Mesenchymal stem cell (in vitro differentiated cells and primary cell): ENCODE data around the gene PLCB3.
A peak's percentile ranks its signal among the peaks of the same experiment; 100 is the strongest.

ENCODE experiments used
- DNase-seq: peaks from one replicate; pipeline ENCODE4 v3.0.0-alpha.2; 2013
- H2AFZ ChIP-seq: one replicate; pipeline ENCODE4 v1.6.1; 2013; ENCODE audit warnings: low read depth, mild to moderate bottlenecking, control low read depth, inconsistent platforms, low read length, moderate library complexity
- H2AK5ac ChIP-seq: 2 replicates; pipeline ENCODE4 v1.6.1; 2013; ENCODE audit warnings: low read length, moderate library complexity, mild to moderate bottlenecking, inconsistent platforms; ENCODE audit not compliant: severe bottlenecking
- H2BK120ac ChIP-seq: one replicate; pipeline ENCODE4 v1.6.1; 2013; ENCODE audit warnings: low read depth, mild to moderate bottlenecking, inconsistent platforms, low read length, moderate library complexity
- H2BK12ac ChIP-seq, 2 experiments: one replicate each; pipeline ENCODE4 v1.6.1; 2013; ENCODE audit warnings: inconsistent platforms in 2 of 2, low read length in 2 of 2, mild to moderate bottlenecking in 2 of 2, moderate library complexity in 2 of 2, control low read depth in 1 of 2
- H2BK15ac ChIP-seq: one replicate; pipeline ENCODE4 v1.6.1; 2013; ENCODE audit warnings: mild to moderate bottlenecking, low read depth, inconsistent platforms; ENCODE audit not compliant: poor library complexity, severe bottlenecking
- H2BK5ac ChIP-seq: 2 replicates; pipeline ENCODE4 v1.6.1; 2013; ENCODE audit warnings: low read depth, mild to moderate bottlenecking, low read length, control low read depth, inconsistent platforms; ENCODE audit not compliant: poor library complexity, severe bottlenecking
- H3K14ac ChIP-seq, 2 experiments: one replicate each; pipeline ENCODE4 v1.6.1; 2013; ENCODE audit warnings: inconsistent platforms in 2 of 2, low read length in 2 of 2, control low read depth in 1 of 2, mild to moderate bottlenecking in 1 of 2, moderate library complexity in 1 of 2
- H3K18ac ChIP-seq, 2 experiments: one replicate each; pipeline ENCODE4 v1.6.1; 2013; ENCODE audit warnings: inconsistent platforms in 2 of 2, low read length in 2 of 2, control low read depth in 1 of 2, low read depth in 1 of 2, mild to moderate bottlenecking in 1 of 2
- H3K23ac ChIP-seq, 2 experiments: one replicate each; pipeline ENCODE4 v1.6.1; 2013; ENCODE audit warnings: inconsistent platforms in 2 of 2, low read length in 2 of 2, mild to moderate bottlenecking in 2 of 2, moderate library complexity in 2 of 2, control low read depth in 1 of 2
- H3K27ac ChIP-seq: 2 replicates; pipeline ENCODE4 v1.5.1; 2013; ENCODE audit warnings: mild to moderate bottlenecking, moderate library complexity, low read length, control low read depth, inconsistent platforms; ENCODE audit not compliant: poor library complexity, severe bottlenecking
- H3K27me3 ChIP-seq, 2 experiments: 2 replicates each; pipeline versions ENCODE4 v1.6.1 to v1.7.0; 2013; ENCODE audit warnings: low read length in 2 of 2, mild to moderate bottlenecking in 2 of 2, moderate library complexity in 2 of 2, control low read depth in 1 of 2, inconsistent platforms in 1 of 2; ENCODE audit not compliant: control insufficient read depth in 1 of 2, insufficient read depth in 1 of 2
- H3K36me3 ChIP-seq, 2 experiments: 2 replicates each; pipeline versions ENCODE4 v1.6.1 to v1.7.0; 2013; ENCODE audit warnings: low read length in 2 of 2, control low read depth in 1 of 2, inconsistent platforms in 1 of 2, low read depth in 1 of 2, mild to moderate bottlenecking in 1 of 2; ENCODE audit not compliant: insufficient read depth in 2 of 2, control insufficient read depth in 1 of 2
- H3K4ac ChIP-seq, 2 experiments: one replicate each; pipeline ENCODE4 v1.6.1; 2013; ENCODE audit warnings: inconsistent platforms in 2 of 2, low read length in 2 of 2, mild to moderate bottlenecking in 2 of 2, moderate library complexity in 2 of 2, control low read depth in 1 of 2, low read depth in 1 of 2
- H3K4me1 ChIP-seq: 2 replicates; pipeline ENCODE4 v1.6.1; 2013; ENCODE audit warnings: low read depth, low read length, control low read depth; ENCODE audit not compliant: control insufficient read depth, insufficient read depth
- H3K4me2 ChIP-seq: 2 replicates; pipeline ENCODE4 v1.6.1; 2013; ENCODE audit warnings: low read length, mild to moderate bottlenecking, inconsistent platforms; ENCODE audit not compliant: poor library complexity, severe bottlenecking
- H3K4me3 ChIP-seq, 2 experiments: 2 replicates each; pipeline versions ENCODE4 v1.5.1 to v1.7.0; 2013; ENCODE audit warnings: low read length in 2 of 2, mild to moderate bottlenecking in 2 of 2, control low read depth in 1 of 2, low read depth in 1 of 2; ENCODE audit not compliant: insufficient read depth in 1 of 2
- H3K79me1 ChIP-seq: replicated peaks from 2 replicates; pipeline ENCODE4 v1.6.1; 2013; ENCODE audit warnings: mild to moderate bottlenecking, control low read depth, low read length, inconsistent platforms; ENCODE audit not compliant: poor library complexity, severe bottlenecking
- H3K9ac ChIP-seq: 2 replicates; pipeline ENCODE4 v1.7.0; 2013; ENCODE audit warnings: mild to moderate bottlenecking, low read length, moderate library complexity
- H3K9me3 ChIP-seq: 2 replicates; pipeline ENCODE4 v1.7.0; 2013; ENCODE audit warnings: mild to moderate bottlenecking, low read length; ENCODE audit not compliant: control insufficient read depth
- H4K8ac ChIP-seq: one replicate; pipeline ENCODE4 v1.6.1; 2013; ENCODE audit warnings: inconsistent platforms, mild to moderate bottlenecking, low read length, moderate library complexity
- H4K91ac ChIP-seq: one replicate; pipeline ENCODE4 v1.6.1; 2013; ENCODE audit warnings: mild to moderate bottlenecking, low read length, inconsistent platforms
- WGBS: methylation state at CpG from one replicate; pipeline ENCODE4 v1.1.7; 2013; ENCODE audit warnings: mixed read lengths; 5-methylcytosine and 5-hydroxymethylcytosine counted together

The PLCB3 gene

DNA sequence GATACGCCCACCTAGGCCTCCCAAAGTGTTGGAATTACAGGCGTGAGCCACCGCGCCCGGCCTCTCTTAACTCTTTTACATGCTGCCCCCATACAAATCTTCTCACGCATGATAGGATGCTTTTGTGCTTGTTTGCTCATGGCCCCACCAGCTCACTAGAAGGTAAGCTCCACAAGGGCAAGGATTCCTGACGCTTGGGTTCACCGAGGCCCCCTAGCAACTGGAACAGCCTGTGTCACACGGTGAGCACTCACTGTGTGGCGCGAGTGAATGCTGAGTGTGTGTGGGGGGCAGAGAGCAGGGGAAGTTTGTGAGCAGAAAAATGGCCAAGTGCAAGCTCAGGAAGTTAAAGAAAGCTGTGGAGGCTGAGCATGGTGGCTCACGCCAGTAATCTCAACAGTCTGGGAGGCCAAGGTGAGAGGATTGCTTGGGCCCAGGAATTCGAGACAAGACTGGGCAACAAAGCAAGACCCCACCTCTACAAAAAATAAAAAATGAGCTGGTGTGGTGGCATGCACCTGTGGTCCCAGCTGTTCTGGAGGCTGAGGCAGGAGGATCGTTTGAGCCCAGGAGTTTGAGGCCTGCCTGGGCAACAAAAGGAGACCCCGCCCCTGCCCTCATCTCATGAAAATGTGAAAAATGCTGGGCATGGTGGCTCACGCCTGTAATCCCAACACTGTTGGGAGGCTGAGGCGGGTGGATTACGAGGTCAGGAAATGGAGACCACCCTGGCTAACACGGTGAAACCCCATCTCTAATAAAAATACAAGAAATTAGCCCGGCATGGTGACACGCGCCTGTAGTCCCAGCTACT, 30.8 kb downstream of the PLCB3 start:
- Histone ChIP-seq H3K4me1 (peaks cover 22% of the 10 kb centered on the region), H3K4ac (no peak overlapping the region), H2AFZ (no peak overlapping the region), H2BK12ac (no peak overlapping the region), H3K36me3 (peaks cover 32 to 37% of the 10 kb centered on the region in 2 experiments), H4K91ac (peak overlapping the region; percentile 8), H2AK5ac (no peak overlapping the region), H3K4me2 (no peak overlapping the region), H3K23ac (no peak overlapping the region), H3K14ac (no peak overlapping the region), H3K27ac (no peak overlapping the region), H4K8ac (peak overlapping the region; percentile 9), H3K27me3 (no peaks in the 10 kb centered on the region), H2BK120ac (no peak overlapping the region), H3K9me3 (no peaks in the 10 kb centered on the region), H2BK15ac (no peak overlapping the region), H3K18ac (no peak overlapping the region), H2BK5ac (no peak overlapping the region), H3K4me3 (no peak overlapping the region), H3K9ac (no peak overlapping the region), H3K79me1 (peaks cover 42% of the 10 kb centered on the region)
- DNase-seq, result no peak
- WGBS, result 96% methylated on average over 21 of the region's 22 CpGs

DNA sequence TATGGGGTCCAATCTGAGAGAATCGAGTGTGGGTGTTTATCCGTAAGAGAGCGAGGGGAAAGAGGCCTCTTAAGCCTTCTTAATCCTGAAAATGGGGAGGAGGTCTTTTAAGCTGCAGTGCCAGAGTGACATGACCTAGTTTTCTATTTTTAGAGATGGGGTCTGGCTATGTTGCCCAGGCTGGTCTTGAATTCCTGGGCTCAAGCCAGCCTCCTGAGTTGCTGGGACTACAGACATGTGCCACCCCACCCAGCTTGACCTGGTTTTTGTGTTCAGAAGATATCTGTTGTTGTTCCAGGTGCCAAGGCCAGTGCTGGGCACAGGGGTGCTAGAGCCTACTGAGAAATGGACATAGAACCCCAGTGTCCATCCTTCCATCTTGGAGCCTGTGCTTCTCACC, 31.8 kb downstream of the PLCB3 start:
- no peak overlapping the region for H3K14ac ChIP-seq
- no peak for DNase-seq
- no peaks in the 10 kb centered on the region for H3K27me3 ChIP-seq
- no peak overlapping the region for H2BK120ac ChIP-seq
- H2BK15ac ChIP-seq, result no peak overlapping the region
- peak overlapping the region; percentile 97 for H3K9ac ChIP-seq
- H3K79me1 ChIP-seq, result peaks cover 50% of the 10 kb centered on the region
- no peak overlapping the region for H3K4me2 ChIP-seq
- H3K18ac ChIP-seq, result no peak overlapping the region
- peaks cover 24% of the 10 kb centered on the region for H3K4me1 ChIP-seq
- H3K27ac ChIP-seq, result no peak overlapping the region
- no peak overlapping the region for H2AFZ ChIP-seq
- no peak overlapping the region for H4K91ac ChIP-seq
- no peak overlapping the region for H2BK12ac ChIP-seq
- no peaks in the 10 kb centered on the region for H3K9me3 ChIP-seq
- no peak overlapping the region for H2BK5ac ChIP-seq
- peak overlapping the region; percentile 47 for H4K8ac ChIP-seq
- WGBS, result 93% methylated on average over 3 of the region's 3 CpGs
- peaks cover 29 to 41% of the 10 kb centered on the region in 2 experiments for H3K36me3 ChIP-seq
- H3K4me3 ChIP-seq, result peak overlapping the region in 1 of 2 experiments; percentile 97
- H3K23ac ChIP-seq, result peak overlapping the region in 1 of 2 experiments; percentile 10
- peak overlapping the region in 1 of 2 experiments; percentile 5 for H3K4ac ChIP-seq
- peak overlapping the region; percentile 17 for H2AK5ac ChIP-seq

DNA sequence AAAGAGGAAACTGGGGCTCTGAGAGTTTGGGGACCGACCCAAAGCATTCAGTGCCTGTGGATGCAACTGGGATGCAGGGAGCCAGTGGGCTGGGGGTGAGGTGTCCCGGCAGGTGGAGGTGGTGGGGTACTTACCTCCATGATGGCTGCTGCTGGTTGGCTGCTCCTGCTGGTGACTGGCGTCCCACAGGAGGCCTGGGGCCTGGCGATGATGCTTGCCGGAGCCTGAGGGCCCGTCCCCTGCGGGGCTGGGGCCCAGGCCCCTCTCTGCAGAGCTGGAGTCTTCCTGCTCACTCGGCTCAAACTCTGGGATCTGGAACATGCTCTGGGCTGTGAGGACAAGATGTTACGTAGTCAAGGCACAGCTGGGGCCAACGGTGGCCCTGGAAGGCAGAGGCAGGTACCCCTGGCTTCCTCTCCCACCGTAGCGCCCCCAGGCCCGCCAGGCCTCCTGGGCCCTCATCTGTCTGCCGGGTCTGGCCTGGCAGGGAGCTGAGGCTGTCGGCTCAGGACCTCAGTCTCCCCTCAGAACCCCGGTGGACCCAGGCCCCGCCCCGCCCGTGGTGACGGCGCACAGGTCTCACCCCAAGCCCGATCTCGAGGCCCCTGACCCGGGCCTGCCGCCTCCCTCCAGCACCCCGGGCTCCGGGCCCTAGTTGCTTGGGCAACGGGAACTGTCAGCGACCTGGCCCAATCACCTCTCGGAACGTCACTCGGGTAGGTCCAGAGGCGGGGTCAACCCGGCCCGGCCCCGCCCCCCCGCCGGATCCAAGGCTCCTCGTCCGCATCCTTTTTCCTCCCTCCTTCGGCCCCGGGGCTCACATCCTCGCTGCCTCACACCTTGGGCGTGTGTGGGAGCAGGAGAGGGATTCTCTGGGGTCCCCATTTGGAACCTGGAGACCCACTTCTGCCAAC, 33.0 kb downstream of the PLCB3 start, which contains the start of gene BAD:
BAD (minus strand) TSS at position 618 of the 914 bp plus-strand sequence; CDS start at position 321, 297 bp downstream.
- Histone ChIP-seq H3K18ac (peak within 1 kb of the TSS; percentile 81 to 100), H2BK5ac (peak within 1 kb of the TSS; percentile 53), H3K4me2 (peak within 1 kb of the TSS; percentile 98), H3K79me1 (peaks cover 46% of the 10 kb centered on the region), H3K27me3 (no peaks in the 10 kb centered on the region), H4K91ac (peak within 1 kb of the TSS; percentile 85), H2BK12ac (peak within 1 kb of the TSS; percentile 56 to 85), H3K14ac (peak within 1 kb of the TSS; percentile 5 to 98), H3K27ac (peak within 1 kb of the TSS; percentile 86), H3K23ac (peak within 1 kb of the TSS in 1 of 2 experiments; percentile 87), H3K9ac (peak within 1 kb of the TSS; percentile 97), H3K4ac (peak within 1 kb of the TSS; percentile 73 to 97), H2BK15ac (peak within 1 kb of the TSS; percentile 61), H2AFZ (peak within 1 kb of the TSS; percentile 80), H3K4me1 (peaks cover 26% of the 10 kb centered on the region), H2BK120ac (no peak within 1 kb of the TSS), H2AK5ac (peak within 1 kb of the TSS; percentile 17), H3K36me3 (peaks cover 19 to 40% of the 10 kb centered on the region in 2 experiments), H4K8ac (peak within 1 kb of the TSS; percentile 92), H3K9me3 (no peaks in the 10 kb centered on the region), H3K4me3 (peak within 1 kb of the TSS; percentile 83 to 97)
- WGBS, result 7% methylated on average over 34 of the region's 44 CpGs
- peak; percentile 95 for DNase-seq
